Endometrial microvascular endothelial cells (primary cell): ENCODE measurements around the gene KRTAP22-1. TPM values are rescaled to one million over a fixed set of nuclear protein-coding genes. Genes with fewer than 3 reads are reported as not detected.

Experiments
- in situ Hi-C: cut with HindIII; loops from 2 replicates; pipeline ENCODE4 v1.10.0; 2017; ENCODE audit warnings: low sequenced_read_pairs, low pct_unique_long_range_greater_than_20kb; ENCODE audit errors: inconsistent ontology term
- total RNA-seq: library from RNA; depleted of rRNA; stranded (reverse); fragments of >200 nt; gene quantifications from one replicate; pipeline ENCODE4 v1.2.3, GENCODE V29; 2015; ENCODE audit errors: inconsistent ontology term

The KRTAP22-1 gene
- not detected for total RNA-seq

DNA sequence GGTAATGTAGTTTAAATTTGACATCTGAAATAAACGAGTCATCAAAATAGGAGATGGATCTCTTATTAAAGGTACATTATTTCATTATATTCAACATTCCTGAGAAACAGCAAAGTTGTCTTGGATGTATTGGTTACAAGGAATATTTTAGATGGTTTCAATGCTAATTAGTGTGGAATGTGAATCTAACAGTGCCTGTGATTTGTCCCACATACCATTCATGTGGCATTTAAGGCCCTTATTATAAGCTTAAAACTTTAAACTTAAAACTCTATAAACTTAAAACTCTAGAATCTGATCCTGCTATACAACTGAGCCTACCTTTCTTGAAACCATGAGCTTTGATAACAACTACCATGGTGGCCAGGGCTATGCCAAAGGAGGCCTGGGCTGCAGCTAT is at the start of gene KRTAP22-1:
TSS of gene KRTAP22-1 (plus strand) at position 301 of the 400 bp plus-strand sequence.
- in situ Hi-C loops: no loop called here

DNA sequence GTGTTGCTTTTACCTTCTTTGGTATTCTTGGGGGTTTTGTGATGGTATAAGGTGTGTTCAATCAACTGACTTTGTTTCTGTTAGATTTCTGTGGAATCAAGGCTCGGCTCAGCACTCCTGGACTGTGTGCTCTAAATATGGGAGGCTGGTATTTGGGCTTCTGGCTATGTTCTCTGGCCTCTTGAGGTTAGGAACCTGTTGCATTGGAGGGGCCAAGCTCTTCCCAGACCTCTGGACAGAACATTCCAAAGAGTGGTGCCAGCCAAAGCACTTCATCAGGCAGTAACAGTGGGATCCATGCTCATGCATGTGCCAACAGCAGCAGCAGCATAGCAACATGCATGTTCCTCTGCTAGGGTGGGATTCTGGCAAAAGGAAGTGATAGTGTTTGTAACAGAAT is 48.1 kb upstream of the KRTAP22-1 start:
- in situ Hi-C loops: no loop called here

DNA sequence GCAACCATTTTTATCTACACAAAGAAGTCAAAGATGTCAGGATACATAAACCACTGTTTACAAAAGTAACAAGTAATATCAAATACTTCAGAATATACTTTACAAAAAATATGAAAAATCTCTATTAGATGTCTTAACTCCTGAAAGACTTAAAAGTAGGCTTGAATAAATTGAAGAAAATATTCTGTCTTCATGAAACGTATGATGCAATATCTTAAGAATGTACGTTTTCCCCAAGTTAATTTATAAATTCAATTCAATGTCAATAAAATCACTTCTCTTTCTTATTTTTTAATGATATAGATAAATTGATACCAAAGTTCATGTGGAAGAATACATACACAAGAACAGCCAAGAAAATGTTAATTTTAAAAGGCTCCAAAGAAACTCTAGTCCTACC is 45.8 kb upstream of the KRTAP22-1 start:
- in situ Hi-C loops: no loop called here

DNA sequence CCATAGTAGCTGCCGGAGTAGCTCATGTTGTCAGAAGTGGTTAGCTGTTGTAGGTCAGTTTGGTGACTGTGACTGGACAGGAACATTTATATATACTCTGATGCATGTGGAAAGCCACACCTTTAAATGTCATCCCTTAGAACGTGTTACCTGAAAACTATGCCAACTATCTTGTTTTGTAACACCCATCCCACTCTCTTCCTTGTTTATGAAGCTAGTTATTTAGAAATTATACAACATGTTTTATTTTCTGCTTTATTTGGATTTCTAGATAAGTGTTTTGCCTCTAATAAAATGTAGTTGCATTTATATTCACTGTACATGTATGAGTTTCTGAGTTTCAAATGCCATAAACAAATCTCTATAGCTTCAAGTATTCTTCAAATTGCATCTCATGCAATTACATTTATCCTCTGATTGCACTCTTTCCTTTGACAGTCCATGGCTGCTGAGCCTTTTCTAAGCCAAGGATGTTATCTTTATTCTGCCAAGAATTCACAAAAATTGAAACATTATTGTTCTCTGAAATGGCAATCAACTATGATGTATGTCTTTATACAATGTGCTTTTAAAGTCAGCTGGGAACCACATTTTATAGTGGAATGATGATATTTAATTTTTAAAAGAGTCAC is 39.5 kb upstream of the KRTAP22-1 start, which contains the start of gene KRTAP19-7:
TSS of gene KRTAP19-7 (minus strand) at position 51 of the 632 bp plus-strand sequence. CDS start at position 26, 25 bp downstream.
- in situ Hi-C loops: no loop called here

DNA sequence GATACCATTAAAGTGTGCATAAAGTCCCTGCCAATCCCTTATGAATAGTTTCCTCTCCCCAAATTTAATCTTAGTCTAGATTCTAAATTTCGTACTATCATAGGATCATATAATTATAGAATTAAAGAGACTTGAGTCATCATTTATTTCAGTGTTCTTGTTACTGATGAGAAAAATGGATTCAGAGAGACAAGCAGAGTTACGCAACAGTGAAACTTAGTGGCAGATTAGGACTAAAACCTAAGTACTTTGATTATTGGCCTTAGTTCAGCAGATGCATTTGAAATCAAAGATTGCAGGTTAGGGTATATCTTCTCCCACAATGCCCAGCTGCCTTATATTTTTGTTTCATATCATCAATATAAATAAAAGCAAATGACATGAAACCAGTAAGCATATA is 38.9 kb upstream of the KRTAP22-1 start:
- in situ Hi-C loops: no loop called here

DNA sequence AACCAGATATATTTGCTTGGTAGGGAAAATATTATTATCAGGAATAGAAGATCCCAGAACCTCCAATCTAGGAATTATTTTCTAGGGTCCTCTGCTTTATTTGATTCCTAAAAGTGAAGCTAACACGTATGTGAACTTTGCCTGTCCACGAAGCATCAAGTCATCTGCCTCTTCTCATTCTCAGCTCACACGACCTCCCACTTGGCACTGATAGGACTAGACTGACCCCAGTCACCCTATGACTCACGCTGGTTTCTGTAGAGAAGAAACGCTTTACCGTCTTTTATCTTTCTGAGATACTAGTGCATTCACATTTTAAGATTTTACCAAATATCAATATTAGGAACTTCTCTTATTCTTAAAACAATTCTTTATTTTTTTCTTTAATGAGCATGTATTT is 37.8 kb upstream of the KRTAP22-1 start:
- in situ Hi-C loops: no loop called here

DNA sequence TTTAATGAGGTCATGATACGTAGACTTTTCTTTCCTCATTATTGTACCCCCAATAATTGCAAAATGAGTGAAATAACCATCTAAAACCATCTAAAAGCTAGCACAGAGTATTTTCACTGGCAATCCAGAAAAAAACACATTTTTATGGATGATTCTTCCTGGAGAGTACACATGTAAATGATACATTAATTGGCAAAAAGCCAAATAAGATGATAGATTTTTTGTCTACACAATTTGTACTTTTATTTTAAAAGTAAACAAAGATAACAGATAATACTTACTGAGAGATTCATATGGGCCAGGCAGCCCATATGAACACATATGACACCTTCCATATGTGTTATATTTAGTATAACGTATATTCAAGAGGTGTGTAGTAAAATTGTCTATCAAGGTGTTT is 37.3 kb upstream of the KRTAP22-1 start:
- in situ Hi-C loops: no loop called here

DNA sequence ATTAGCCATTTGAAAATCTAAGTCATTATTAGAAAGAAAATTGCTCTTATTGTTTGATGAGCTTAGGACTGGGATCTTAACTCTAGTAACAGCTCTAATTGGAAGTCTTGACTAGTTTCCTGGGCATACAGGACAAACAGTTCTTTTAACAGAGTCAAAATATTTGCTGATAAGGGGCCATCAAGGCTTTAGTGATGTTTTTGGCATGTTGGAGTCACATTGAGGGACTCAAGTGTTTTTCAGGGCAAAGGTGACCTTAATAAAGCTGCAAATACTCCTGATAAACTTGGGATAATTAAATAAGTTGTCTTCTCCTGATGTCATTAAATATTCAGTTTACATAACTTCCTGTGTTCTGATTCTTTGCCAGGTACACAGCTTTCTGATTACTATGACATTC is 33.3 kb upstream of the KRTAP22-1 start:
- in situ Hi-C loops: no loop called here

DNA sequence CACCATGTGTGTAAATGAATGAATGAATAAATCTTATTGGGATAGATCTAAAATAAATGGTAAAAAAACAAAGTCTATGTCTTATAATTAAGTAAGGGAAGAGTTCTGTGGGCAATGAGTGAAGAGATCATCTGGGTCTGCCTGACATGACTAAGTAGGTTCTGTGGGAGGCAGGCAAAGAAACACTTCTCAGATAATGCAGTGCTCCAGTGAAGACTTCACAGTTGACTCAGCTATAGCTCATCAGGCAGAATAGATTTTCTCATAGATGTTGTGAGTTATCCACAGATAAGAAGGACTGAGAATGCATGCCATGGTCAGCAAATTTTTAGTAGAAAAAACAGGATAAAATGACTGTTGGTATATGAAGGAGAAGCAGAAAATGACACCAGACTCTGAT is 23.1 kb upstream of the KRTAP22-1 start:
- in situ Hi-C loops: no loop called here

DNA sequence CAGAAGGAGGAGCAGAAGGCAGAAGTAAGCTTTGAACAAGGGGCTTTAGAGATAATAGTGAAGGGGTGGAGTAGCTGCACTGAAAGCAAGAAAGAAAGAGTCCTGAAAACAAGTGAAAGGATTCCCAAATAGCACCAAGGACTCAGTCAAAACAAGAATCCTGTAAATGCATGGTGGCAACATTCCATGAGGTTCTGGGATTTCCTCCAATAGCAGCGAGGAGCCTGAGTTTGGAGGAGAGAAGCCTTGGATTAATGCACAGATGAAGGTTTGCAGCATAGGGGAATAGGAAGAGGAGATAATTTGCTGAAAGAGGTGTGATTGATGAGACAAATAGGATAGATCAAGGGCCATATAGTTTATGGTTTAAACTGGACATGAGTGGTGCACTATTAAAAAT is 21.5 kb upstream of the KRTAP22-1 start:
- in situ Hi-C loops: no loop called here

DNA sequence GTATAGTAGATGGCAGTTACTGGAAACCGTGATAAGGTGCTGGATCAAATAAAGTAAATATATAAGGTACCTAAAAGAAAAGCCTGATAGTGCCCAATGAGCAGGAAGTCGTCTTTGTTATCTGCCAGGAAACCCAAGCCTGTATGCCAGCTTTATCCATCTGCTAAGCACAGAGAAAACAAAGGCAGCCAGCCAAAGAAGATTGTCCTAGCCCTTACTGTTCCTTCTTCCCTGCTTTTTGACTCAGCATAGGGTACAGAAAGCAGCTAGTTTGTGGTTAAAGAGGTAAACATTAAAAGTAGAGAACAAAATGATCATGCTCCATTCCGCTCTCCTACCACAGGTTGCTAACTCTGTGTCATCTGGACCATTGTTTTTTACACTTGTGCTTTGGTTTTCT is 20.8 kb upstream of the KRTAP22-1 start:
- in situ Hi-C loops: no loop called here

DNA sequence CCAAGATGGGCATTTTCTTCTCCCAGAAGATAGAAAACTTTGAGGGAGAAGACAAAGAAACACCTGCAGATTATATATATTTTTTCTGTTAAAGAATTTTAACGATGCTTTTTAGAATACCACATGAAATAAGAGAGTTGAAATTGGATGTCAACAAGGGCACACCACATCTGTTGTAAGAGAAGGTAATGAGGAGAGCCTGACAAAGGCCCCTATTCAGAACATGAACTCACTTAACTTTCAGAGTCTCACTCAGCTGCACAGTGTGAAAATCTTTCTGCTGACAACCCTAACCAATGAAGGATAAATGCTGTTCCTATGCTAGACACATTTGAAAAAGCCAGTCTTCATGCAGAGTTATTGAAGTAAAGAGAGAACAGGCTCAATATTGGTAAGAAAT is 18.0 kb upstream of the KRTAP22-1 start:
- in situ Hi-C loops: no loop called here

DNA sequence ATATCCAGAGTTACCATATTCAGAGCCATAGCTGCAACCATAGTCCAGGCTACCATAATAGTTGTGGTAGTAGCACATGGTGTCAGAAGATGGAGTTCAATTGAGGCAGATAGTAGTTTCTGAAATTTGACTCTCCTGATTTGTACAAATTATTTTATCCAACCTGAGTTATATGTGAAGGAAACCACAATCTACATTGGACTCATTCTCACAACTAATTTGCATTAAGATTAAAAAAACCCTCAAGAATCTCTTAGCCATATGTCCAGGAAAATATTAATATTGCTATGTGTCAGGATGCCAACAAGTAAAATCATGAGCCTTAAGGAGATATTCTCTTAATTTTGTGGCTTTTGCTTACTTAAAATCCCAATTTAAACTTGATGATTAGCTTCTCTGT is 10.6 kb upstream of the KRTAP22-1 start, which contains the start of gene KRTAP22-2:
TSS of gene KRTAP22-2 (minus strand) at position 101 of the 400 bp plus-strand sequence.
- in situ Hi-C loops: no loop called here

DNA sequence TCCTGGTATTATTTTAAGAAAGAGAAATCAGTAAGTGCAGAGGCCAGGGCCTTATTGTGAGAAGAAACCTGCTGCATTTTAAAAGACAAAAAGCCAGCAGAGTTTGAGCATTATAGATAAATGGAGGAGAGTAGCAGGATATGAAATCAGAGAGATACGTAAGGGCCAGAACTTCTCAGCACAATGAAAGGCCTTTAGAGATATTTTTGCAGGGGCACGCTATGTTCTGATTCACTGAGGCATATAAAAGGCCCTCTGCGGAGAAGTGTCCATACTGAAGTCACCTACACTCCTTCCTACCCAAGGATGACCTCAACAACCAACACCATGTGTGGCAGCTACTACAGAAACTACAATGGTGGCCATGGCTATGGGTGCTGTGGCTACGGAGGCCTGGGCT is 8.7 kb upstream of the KRTAP22-1 start, which contains the start of gene KRTAP6-3:
TSS of gene KRTAP6-3 (plus strand) at position 301 of the 400 bp plus-strand sequence. CDS start at position 307, 6 bp downstream.
- in situ Hi-C loops: no loop called here

DNA sequence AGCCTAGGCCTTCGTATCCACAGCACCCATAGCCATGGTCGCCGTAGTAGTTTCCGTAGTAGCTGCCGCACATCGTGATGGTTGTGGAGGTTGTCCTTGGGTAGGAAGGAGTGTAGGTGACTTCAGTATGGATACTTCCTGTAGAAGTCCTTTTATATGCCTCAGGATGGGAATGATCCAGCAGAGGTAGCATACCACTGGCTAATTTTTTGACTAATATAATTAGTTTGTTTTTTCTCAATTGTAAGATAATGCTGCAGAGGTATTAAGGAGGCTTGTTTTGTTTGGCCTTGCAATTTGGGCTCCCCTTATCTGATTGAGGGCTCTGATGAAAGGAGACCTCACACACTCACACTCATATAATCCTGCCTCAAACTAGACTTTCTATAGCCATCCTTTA is 2.1 kb upstream of the KRTAP22-1 start, which contains the start of gene KRTAP6-2:
TSS of gene KRTAP6-2 (minus strand) at position 101 of the 400 bp plus-strand sequence. CDS start at position 73, 28 bp downstream.
- in situ Hi-C loops: no loop called here

DNA sequence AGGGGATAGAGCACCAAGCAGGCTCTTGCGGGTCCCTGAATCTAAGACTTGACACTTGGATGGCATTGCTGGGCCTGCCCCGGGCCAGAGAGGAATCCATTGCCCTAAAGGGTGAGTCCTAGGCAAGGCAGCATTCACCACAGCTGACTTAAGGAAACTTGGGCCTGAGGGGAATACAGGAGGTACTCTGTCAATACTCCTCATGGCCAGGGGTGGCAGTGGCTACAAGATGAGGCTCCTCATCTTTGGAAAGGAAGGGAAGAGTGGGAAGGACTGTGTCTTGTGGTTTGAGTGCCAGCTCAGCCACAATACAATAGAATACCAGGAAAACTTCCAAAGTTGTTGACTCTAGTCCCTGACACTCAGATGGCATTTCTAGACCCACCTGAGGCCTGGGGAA is 5.1 kb downstream of the KRTAP22-1 start:
- in situ Hi-C loops: no loop called here

DNA sequence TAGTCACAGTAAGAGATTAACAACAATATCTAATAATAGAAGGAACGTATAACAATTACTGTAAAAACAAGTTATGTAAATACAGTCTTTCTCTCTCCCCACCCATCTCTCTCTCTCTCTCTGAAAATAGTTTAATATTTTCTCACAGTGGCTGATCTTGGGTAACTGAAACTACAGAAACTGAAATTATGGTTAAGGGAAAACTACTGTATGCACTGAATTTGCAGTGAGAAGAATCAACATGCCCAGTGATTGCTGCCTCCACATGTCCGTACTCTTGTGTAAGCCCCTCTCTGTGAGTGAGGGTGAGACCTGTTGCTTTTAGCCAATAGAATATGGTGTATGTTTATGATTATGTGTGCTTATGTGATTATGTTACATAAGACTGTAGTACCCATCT is 11.2 kb downstream of the KRTAP22-1 start:
- in situ Hi-C loops: no loop called here

DNA sequence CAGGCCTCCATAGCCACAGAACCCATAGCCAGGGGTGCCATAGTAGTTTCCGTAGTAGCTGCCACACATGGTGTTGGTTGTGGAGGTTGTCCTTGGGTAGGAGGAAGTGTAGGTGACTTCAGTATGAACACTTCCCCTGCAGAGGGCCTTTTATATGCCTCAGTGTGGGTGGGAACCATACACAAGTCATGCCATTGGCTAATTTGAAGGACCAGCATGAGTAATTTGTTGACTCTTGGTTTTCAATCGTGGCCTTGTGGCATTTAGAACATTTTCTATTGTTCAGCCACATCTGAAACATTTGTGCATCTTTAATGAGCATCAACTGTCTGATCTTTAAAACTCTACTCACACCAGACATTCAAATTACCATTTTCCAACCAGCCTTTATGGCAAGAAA is 12.9 kb downstream of the KRTAP22-1 start, which contains the start of gene KRTAP6-1:
TSS of gene KRTAP6-1 (minus strand) at position 95 of the 400 bp plus-strand sequence. CDS start at position 69, 26 bp downstream.
- in situ Hi-C loops: no loop called here

DNA sequence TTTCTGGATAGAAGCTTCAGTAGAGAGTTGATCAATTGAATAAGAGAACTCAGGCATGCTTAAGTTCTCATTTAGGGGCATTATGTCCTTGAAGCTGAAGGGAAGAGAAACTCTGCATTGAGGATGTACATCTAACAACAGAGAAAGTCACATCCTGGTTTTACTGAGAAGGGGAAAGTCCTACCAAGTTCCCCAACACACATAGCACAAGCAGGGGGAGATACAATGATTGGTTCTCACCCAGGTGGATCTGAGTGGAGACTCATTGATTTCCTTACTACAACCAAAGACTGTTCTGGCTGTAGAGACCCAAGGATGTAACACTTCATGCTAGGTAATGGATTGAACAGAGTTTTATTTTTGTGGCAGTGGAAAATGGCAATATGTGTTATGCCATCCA is 14.3 kb downstream of the KRTAP22-1 start:
- in situ Hi-C loops: no loop called here

DNA sequence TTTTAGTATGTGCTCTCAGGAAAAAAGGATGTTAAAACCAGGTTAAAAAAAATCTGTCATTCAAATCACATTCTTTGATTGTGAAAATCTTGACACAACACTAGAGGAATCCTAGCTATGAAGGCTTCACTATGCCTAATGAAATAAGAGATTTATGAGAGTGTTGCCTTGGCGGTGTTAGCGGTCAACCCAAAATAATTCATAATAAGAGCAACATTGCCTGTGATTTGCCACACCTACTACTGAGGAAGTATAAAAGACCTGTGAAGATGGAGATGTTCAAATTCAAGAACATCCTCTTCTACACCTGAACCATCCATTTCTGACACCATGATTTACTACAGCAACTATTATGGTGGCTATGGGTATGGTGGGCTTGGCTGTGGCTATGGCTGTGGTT is 15.2 kb downstream of the KRTAP22-1 start, which contains the start of gene KRTAP20-1:
TSS of gene KRTAP20-1 (plus strand) at position 301 of the 400 bp plus-strand sequence. CDS start at position 331, 30 bp downstream.
- in situ Hi-C loops: no loop called here
